ENCODE results near the gene INO80D.
"Not testable (repeated sequence)": the region's sequence is repeated elsewhere in the genome, so short reads cannot be mapped to it uniquely, and the experiment has no call there.

The INO80D gene

GRCh38 chr2:206085742-206086445 is at the start of gene INO80D:
INO80D (minus strand) TSS chr2:206086174; CDS start chr2:206063016, 23,158 bp downstream.
- POLR2A ChIA-PET (ENCODE audit: low non-redundant PET), result no interaction called here

GRCh38 chr2:206127656-206128055 is 41.7 kb upstream of the INO80D start:
- no peak for DNase-seq (ENCODE audit: low spot score)
- TF ChIP-seq CTCF (conservative IDR thresholded peaks at IDR 0.05; ENCODE audit: low read depth), result no peak
- CTCF ChIA-PET, result interaction anchor here (0.6 to 0.9 kb wide), 3 partner anchors 9 to 29 kb away, joined by 3 to 4 read pairs (median 4); no protein-coding TSS in a partner anchor
- POLR2A ChIA-PET (ENCODE audit: low non-redundant PET), result no interaction called here
- H3K27ac ChIP-seq, result no peak overlapping the region

More at GRCh38 chr2:206085742-206086445, at the start of gene INO80D:
- DNase-seq (ENCODE audit: low spot score), result peak; percentile 76
- peak within 1 kb of the TSS; percentile 98 for H3K27ac ChIP-seq
- TF ChIP-seq CTCF (conservative IDR thresholded peaks at IDR 0.05; ENCODE audit: low read depth), result peak; percentile 69
- CTCF ChIA-PET, result interaction anchor here (0.6 to 1.0 kb wide), 2 partner anchors 31 to 63 kb away, joined by 3 read pairs; no protein-coding TSS in a partner anchor

- DNase-seq (ENCODE audit: low spot score), result no peak
- ChIA-PET CTCF (no interaction called here), POLR2A (ENCODE audit: low non-redundant PET) (no interaction called here)
- TF ChIP-seq CTCF (conservative IDR thresholded peaks at IDR 0.05; ENCODE audit: low read depth), result no peak
- no peak overlapping the region for H3K27ac ChIP-seq
Measured at GRCh38 chr2:206125901-206126300, 39.9 kb upstream of the INO80D start.

GRCh38 chr2:206122569-206122968 is 36.6 kb upstream of the INO80D start:
- POLR2A ChIA-PET (ENCODE audit: low non-redundant PET); DNase-seq (ENCODE audit: low spot score); H3K27ac ChIP-seq; CTCF ChIA-PET: not testable (repeated sequence)

- ChIA-PET CTCF (no interaction called here), POLR2A (ENCODE audit: low non-redundant PET) (no interaction called here)
- H3K27ac ChIP-seq, result no peak overlapping the region
- no peak for DNase-seq (ENCODE audit: low spot score)
- no peak for TF ChIP-seq CTCF (conservative IDR thresholded peaks at IDR 0.05; ENCODE audit: low read depth)
Measured at GRCh38 chr2:206116278-206116677, 30.3 kb upstream of the INO80D start.

GRCh38 chr2:206115026-206115578 is 29.1 kb upstream of the INO80D start:
- no peak overlapping the region for H3K27ac ChIP-seq
- TF ChIP-seq CTCF (conservative IDR thresholded peaks at IDR 0.05; ENCODE audit: low read depth), result no peak
- POLR2A ChIA-PET (ENCODE audit: low non-redundant PET), result no interaction called here
- CTCF ChIA-PET, result no interaction called here
- no peak for DNase-seq (ENCODE audit: low spot score)

All from RWPE1 (cell line).